ENCODE measurements around the gene EID1.

DNA sequence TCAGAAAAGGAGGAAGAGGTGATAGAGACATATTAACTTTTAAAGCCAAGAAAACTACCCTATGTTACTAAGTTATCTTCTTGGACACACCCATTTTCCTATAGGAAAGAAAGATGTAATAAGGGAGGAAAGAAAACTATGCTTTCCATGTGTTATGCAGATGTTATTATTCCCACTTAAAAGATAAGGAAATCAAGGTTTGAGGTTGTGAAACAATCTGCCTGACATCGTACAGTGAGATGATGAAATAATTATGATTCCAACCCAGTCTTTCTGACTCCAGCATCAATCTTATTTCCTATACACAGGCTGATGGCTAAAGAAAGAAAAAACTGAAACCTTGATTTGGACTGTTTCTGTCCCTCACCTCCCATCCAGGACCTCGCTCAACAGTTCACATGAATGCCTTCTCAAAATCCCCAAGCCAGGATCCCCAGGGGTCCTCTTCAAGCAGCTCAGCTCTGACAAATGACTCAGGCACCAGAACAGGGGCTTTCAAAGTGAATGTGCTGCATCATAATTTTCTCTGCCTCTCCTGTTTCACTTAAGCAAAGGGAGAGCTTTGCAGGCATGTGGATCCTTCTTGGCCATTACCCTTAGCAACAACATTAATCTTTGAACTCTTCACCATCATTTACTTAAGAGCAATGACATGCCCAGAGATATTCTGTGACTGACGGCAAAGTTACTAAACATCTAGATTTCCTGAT lies 12.4 kb upstream of the EID1 start:
- TF ChIP-seq, protein P1, sequence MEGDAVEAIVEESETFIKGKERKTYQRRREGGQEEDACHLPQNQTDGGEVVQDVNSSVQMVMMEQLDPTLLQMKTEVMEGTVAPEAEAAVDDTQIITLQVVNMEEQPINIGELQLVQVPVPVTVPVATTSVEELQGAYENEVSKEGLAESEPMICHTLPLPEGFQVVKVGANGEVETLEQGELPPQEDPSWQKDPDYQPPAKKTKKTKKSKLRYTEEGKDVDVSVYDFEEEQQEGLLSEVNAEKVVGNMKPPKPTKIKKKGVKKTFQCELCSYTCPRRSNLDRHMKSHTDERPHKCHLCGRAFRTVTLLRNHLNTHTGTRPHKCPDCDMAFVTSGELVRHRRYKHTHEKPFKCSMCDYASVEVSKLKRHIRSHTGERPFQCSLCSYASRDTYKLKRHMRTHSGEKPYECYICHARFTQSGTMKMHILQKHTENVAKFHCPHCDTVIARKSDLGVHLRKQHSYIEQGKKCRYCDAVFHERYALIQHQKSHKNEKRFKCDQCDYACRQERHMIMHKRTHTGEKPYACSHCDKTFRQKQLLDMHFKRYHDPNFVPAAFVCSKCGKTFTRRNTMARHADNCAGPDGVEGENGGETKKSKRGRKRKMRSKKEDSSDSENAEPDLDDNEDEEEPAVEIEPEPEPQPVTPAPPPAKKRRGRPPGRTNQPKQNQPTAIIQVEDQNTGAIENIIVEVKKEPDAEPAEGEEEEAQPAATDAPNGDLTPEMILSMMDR (IDR thresholded peaks at IDR 0.05), result no peak
- TF ChIP-seq POLR2AphosphoS5 (IDR thresholded peaks at IDR 0.05), result no peak

All from prostate gland (tissue), 2 donors.